ENCODE measurements around the gene TNFRSF13B.
A peak's percentile ranks its signal among the peaks of the same experiment; 100 is the strongest.
"Not testable (repeated sequence)": the region's sequence is repeated elsewhere in the genome, so short reads cannot be mapped to it uniquely, and the experiment has no call there.

The TNFRSF13B gene

DNA sequence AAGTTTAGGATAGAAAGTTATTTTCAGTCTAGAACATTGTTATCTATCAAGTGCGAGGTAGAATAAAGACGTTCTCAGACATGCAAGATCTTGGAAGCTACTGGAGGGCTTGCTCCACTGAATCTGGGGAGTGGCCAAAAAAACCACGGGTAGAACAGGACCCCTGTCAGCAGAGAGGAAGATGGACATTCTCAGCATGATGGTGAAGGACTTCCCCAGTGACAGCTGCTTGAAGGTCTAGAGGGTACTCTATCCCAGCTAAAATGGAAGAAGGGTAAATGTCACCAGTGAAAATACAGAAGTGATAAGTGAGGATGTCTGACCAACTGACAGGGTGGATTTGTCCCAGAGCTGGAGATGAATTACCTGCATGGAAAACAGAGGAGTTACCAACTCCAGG is 10.1 kb downstream of the TNFRSF13B start:
- no peak for TF ChIP-seq POLR2A (IDR thresholded peaks at IDR 0.05; ENCODE audit: extremely low read depth, insufficient read length)
- TF ChIP-seq MYC (IDR thresholded peaks at IDR 0.05; ENCODE audit: low read depth, low read length) = no peak
- TF ChIP-seq, protein P1, sequence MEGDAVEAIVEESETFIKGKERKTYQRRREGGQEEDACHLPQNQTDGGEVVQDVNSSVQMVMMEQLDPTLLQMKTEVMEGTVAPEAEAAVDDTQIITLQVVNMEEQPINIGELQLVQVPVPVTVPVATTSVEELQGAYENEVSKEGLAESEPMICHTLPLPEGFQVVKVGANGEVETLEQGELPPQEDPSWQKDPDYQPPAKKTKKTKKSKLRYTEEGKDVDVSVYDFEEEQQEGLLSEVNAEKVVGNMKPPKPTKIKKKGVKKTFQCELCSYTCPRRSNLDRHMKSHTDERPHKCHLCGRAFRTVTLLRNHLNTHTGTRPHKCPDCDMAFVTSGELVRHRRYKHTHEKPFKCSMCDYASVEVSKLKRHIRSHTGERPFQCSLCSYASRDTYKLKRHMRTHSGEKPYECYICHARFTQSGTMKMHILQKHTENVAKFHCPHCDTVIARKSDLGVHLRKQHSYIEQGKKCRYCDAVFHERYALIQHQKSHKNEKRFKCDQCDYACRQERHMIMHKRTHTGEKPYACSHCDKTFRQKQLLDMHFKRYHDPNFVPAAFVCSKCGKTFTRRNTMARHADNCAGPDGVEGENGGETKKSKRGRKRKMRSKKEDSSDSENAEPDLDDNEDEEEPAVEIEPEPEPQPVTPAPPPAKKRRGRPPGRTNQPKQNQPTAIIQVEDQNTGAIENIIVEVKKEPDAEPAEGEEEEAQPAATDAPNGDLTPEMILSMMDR (IDR thresholded peaks at IDR 0.05; ENCODE audit: low read depth, low read length) = no peak
- TF ChIP-seq, protein P2, sequence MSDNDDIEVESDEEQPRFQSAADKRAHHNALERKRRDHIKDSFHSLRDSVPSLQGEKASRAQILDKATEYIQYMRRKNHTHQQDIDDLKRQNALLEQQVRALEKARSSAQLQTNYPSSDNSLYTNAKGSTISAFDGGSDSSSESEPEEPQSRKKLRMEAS (IDR thresholded peaks at IDR 0.05; ENCODE audit: low read depth, low read length) = no peak
- no peak for DNase-seq (ENCODE audit: low read depth)
- H3K4me3 ChIP-seq (ENCODE audit: low read depth, low read length) = no peak overlapping the region

DNA sequence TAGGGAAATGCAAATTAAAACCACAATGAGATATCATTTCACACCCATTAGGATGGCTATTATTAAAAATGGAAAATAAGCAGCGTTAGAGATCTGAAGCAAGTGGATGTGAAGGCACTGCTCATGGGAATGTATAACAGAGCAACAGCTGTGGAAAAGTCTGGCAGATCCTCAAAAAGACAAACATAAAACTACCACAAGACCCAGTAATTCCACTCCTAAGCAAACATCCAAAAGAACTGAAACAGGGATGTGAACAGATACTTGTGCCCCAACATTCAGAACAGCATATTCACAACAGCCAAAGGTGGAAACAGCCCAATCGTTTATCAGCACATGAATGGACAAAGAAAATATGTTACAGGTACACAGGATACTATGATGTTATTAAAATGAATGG is 10.9 kb downstream of the TNFRSF13B start:
- not testable (repeated sequence) for H3K4me3 ChIP-seq (ENCODE audit: low read depth, low read length); DNase-seq (ENCODE audit: low read depth)

DNA sequence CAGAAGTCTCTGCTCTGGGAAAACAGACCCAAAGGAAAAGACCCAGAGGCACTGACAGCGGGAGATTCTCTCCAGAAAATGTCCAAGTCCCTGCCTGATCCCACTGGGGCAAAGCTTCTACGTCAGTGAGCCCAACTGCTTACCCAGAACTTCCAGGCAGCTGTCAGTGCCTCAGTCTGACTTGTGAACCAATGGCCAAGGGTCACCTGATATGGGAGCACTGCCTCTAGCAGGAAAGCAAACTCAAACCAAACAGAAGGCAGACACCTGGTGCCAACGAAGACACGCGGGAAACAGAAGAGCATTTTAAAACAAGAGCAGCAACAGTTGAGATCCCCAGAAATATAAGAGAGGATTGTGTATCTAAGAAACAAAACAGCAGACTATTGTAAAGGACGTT is 16.9 kb downstream of the TNFRSF13B start:
- DNase-seq (ENCODE audit: low read depth); H3K4me3 ChIP-seq (ENCODE audit: low read depth, low read length): not testable (repeated sequence)

DNA sequence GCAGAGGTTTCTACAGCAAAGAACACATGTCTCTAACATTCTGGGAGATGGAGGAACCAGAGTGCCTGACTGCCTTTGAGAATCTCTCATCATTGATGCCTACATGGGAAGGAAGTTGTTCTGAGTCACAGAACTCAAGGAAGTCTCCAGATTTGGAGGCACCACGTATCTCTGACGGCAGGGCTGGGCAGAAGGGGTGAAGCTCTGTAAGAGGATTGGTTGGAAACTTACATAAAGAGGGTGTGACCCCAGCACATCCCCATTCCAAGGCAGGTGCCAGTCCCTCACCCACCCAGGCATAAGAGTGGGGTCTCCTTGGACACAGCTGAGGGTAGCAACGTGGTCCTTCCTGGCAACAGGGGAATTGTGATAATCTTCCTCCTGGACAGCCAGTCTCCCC is 17.4 kb downstream of the TNFRSF13B start:
- TF ChIP-seq, protein P2 (IDR thresholded peaks at IDR 0.05; ENCODE audit: low read depth, low read length) = no peak
- no peak for DNase-seq (ENCODE audit: low read depth)
- no peak overlapping the region for H3K4me3 ChIP-seq (ENCODE audit: low read depth, low read length)

DNA sequence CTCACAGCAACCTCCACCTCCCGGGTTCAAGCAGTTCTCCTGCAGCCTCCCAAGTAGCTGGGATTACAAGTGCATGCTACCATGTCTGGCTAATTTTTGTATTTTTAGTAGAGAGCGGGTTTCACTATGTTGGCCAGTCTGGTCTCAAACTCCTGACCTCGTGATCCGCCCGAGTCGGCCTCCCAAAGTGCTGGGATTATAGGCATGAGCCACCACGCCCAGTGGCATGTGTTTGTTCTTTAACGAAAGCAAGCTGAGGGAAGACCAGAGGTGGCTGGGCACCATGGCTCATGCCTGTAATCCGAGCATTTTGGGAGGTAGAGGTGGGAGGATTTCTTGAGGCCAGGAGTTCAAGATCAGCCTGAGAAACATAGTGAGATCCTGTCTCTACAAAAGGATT is 18.1 kb downstream of the TNFRSF13B start:
- DNase-seq (ENCODE audit: low read depth) = no peak
- H3K4me3 ChIP-seq (ENCODE audit: low read depth, low read length) = no peak overlapping the region
- TF ChIP-seq, protein P1 (IDR thresholded peaks at IDR 0.05; ENCODE audit: low read depth, low read length) = no peak
- TF ChIP-seq MYC (IDR thresholded peaks at IDR 0.05; ENCODE audit: low read depth, low read length) = no peak
- TF ChIP-seq POLR2A (IDR thresholded peaks at IDR 0.05; ENCODE audit: extremely low read depth, insufficient read length) = no peak
- TF ChIP-seq, protein P2 (IDR thresholded peaks at IDR 0.05; ENCODE audit: low read depth, low read length) = no peak

DNA sequence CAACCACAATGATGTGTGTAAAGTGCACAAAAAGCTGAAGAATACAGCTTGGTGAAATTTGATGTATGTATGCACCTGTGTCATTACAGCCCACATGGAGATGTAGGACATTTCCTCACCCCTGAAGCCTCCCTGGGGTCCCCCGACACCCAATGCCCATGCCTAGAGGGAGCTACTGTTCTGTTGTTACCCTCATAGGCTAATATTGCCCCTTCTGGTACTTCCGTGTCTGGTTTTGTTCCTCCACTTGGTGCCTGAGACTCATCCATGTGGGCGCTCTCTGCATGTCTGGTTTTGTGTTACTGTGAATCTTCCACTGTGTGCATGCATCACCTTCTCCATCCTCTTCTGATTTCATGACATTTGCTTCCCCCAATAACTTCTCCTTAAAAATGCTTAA is 18.6 kb downstream of the TNFRSF13B start:
- H3K4me3 ChIP-seq (ENCODE audit: low read depth, low read length) = no peak overlapping the region
- DNase-seq (ENCODE audit: low read depth) = no peak
- TF ChIP-seq, protein P2 (IDR thresholded peaks at IDR 0.05; ENCODE audit: low read depth, low read length) = no peak
- TF ChIP-seq, protein P1 (IDR thresholded peaks at IDR 0.05; ENCODE audit: low read depth, low read length) = peak; percentile 10

DNA sequence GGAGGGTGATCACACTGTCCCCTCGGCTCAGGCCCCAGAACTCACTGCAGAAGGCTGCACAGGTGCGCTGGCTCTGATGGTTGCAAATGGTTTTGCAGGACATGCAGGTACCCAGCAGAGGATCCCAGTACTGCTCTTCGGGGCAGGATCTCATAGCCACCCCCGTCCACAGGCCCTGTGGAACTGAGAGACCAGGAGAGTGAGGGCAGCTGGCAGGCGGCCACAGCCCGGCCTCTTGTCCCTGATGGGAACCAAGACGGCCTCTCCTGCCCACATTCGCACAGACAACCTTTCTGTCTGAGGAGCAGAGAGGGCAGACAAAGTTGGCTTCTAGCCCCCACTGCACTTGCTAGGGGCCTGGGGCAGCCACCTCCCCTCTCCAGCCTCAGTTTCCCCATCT is 19.5 kb downstream of the TNFRSF13B start:
- H3K4me3 ChIP-seq (ENCODE audit: low read depth, low read length) = no peak overlapping the region
- TF ChIP-seq, protein P1 (IDR thresholded peaks at IDR 0.05; ENCODE audit: low read depth, low read length) = no peak
- TF ChIP-seq MYC (IDR thresholded peaks at IDR 0.05; ENCODE audit: low read depth, low read length) = no peak
- TF ChIP-seq POLR2A (IDR thresholded peaks at IDR 0.05; ENCODE audit: extremely low read depth, insufficient read length) = no peak
- TF ChIP-seq, protein P2 (IDR thresholded peaks at IDR 0.05; ENCODE audit: low read depth, low read length) = no peak
- no peak for DNase-seq (ENCODE audit: low read depth)

DNA sequence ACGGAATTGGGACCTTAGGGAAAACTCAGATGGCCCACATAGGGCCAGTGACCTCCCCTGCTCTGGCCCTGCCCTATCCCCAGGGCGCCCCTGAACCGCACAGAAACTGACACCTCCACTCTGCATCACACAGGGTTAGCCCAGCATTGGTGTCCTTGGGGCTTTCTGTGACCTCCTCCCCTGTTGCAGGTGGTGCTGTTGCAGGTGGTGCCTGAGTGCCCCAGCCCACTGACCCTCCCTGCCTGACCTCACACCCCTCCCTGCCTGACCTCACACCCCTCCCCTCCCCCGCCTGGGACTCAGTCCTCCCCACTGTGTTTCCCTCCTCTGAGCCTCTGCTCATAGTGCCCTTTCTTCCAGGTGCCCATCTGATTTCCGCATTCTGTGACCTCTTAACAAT is 21.4 kb downstream of the TNFRSF13B start:
- TF ChIP-seq POLR2A (IDR thresholded peaks at IDR 0.05; ENCODE audit: extremely low read depth, insufficient read length) (no peak), MYC (IDR thresholded peaks at IDR 0.05; ENCODE audit: low read depth, low read length) (no peak)
- TF ChIP-seq, protein P2 (IDR thresholded peaks at IDR 0.05; ENCODE audit: low read depth, low read length) = no peak
- TF ChIP-seq, protein P1 (IDR thresholded peaks at IDR 0.05; ENCODE audit: low read depth, low read length) = no peak
- H3K4me3 ChIP-seq (ENCODE audit: low read depth, low read length) = no peak overlapping the region
- no peak for DNase-seq (ENCODE audit: low read depth)
